Right lobe of liver (tissue), 4 donors: ENCODE results near the gene NDUFC2.

Experiments used
- CTCF ChIP-seq, 4 donors: fragments of 200-600 bp in 3 of 4; fragments of 450-650 bp in 1 of 4; IDR thresholded peaks; one replicate each; pipeline versions ENCODE4 v1.5.1 to v1.8.0; 2016 to 2022; ENCODE audit warnings: antibody characterized with exemption in 4 of 4, mild to moderate bottlenecking in 2 of 4
- POLR2A ChIP-seq: fragments of 450-650 bp; IDR thresholded peaks from one replicate; pipeline ENCODE4 v1.6.1; 2017; ENCODE audit warnings: antibody characterized with exemption, mild to moderate bottlenecking
- donor health status: DM: no; HTN: no; CAD: no.
- donor health status: DM: no; HTN: no; CAD: no.
- donor health status: DM: no; HTN: yes; CAD: no.

- TF ChIP-seq CTCF (IDR thresholded peaks at IDR 0.05) (no peak), POLR2A (no peak)
Observed at GRCh38 chr11:78054971-78055370, 24.7 kb downstream of the NDUFC2 start.
